Measurements from ENCODE around the gene SEC24A.

DNA sequence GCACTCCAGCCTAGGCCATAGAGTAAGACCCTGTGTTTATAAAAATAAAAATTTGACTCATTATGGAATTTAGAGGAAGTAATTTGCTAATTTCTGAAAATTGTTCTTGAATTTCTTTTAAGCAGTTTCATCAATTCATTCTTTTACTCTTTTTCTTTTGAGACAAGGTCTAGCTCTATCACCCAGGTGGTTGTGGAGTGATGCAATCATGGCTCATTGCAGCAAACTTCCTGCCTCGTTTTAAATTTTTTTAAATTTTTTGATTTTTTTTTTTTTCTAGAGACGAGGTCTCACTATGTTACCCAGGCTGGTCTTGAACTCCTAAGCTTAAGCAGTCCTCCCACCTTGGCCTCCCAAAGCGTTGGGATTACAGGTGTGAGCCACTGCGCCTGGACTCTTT, 86.7 kb downstream of the SEC24A start:
- TF ChIP-seq CTCF (IDR thresholded peaks at IDR 0.05) (no peak), POLR2A (IDR thresholded peaks at IDR 0.05) (no peak)

Measured in thyroid gland (tissue), 4 donors.